ENCODE results near the gene BEX2. TPM values are rescaled to one million over a fixed set of nuclear protein-coding genes. Genes with fewer than 3 reads are reported as not detected.

BEX2 gene
- total and polyA plus RNA-seq, 10 donors = 10.1 to 39.9 (median 17.9) TPM

DNA sequence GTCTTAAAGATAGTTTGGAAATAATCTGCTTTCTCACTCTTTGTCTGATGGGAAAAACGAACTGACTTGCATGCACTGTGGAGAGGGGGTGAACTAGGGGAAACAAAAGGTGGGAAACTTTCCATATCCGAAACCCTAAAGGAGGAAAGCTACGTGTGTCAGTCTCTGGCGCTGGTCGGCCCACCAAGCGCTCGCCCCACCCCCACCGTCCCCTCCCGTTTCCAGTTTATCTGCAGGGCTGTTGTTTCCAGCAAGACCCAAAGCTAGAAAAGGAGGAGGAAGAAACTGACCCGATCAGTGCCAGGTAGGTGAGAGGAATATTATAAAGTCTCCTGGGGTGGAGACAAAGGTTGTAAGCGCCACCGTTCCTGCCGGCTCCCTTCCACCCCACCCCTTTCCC, 46.1 kb upstream of the BEX2 start:
- H3K36me3 ChIP-seq = no peaks in the 10 kb centered on the region
- intact Hi-C loops (cut with DNase I; ENCODE audit: low total_unique reads) = no loop called here
- H3K9me3 ChIP-seq = no peaks in the 10 kb centered on the region
- peak overlapping the region; percentile 49 to 89 (median 84) for H3K27ac ChIP-seq
- no peak for DNase-seq
- TF ChIP-seq POLR2AphosphoS5 (IDR thresholded peaks at IDR 0.05) (no peak), POLR2A (IDR thresholded peaks at IDR 0.05) (no peak)
- TF ChIP-seq, protein P1, sequence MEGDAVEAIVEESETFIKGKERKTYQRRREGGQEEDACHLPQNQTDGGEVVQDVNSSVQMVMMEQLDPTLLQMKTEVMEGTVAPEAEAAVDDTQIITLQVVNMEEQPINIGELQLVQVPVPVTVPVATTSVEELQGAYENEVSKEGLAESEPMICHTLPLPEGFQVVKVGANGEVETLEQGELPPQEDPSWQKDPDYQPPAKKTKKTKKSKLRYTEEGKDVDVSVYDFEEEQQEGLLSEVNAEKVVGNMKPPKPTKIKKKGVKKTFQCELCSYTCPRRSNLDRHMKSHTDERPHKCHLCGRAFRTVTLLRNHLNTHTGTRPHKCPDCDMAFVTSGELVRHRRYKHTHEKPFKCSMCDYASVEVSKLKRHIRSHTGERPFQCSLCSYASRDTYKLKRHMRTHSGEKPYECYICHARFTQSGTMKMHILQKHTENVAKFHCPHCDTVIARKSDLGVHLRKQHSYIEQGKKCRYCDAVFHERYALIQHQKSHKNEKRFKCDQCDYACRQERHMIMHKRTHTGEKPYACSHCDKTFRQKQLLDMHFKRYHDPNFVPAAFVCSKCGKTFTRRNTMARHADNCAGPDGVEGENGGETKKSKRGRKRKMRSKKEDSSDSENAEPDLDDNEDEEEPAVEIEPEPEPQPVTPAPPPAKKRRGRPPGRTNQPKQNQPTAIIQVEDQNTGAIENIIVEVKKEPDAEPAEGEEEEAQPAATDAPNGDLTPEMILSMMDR (IDR thresholded peaks at IDR 0.05 in 8 of 11, conservative IDR thresholded peaks at IDR 0.05 in 3 of 11) = no peak
- 1 to 25% (median 5%) methylated on average over 5 to 13 of the region's 13 CpGs for WGBS, 5 donors
- H3K4me3 ChIP-seq = peak overlapping the region; percentile 23 to 72 (median 40)
- H3K27me3 ChIP-seq (replicated peaks in 1 of 7) = peaks cover 0 to 18% (median 0%) of the 10 kb centered on the region in 7 donors
- no peaks in the 10 kb centered on the region for H3K4me1 ChIP-seq

DNA sequence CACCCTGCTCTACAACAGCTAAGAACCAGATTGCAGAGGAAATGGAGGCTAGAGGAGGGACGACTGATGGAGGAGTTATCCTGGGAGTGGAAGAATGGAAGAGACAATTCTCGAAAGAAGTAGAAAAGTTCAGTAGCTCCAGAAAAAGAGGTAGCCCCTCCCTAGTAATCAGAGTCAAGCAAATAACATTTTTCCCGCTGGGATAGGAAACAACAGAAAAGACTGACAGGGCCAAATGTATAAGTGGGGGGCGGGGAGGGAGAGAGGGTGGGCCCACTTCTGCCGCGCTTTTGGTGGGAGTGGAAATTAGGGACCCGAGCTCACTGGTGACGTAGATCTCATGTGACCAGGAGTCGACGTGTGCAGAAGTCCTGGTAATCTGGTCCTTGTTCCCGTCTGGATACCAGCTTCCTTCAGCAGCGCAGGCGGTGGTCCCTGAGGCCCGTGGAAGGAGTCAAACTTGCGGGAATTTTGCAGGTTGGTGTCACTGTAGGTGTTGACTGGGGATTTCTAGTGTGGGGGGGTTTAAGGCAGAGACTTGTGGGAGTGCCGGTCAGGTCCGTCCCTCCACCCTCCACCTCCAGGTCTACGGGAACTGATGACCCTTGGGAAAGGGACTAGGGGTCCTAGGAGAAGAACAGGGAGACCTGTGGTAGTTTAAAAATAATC, 45.5 kb upstream of the BEX2 start, which contains the start of gene TCEAL9:
Gene TCEAL9 (plus strand): TSS at position 377 of the 669 bp plus-strand sequence. CDS start 1,179 bp downstream, outside the sequence.
- Histone ChIP-seq H3K9me3 (no peaks in the 10 kb centered on the region), H3K4me3 (peak within 1 kb of the TSS; percentile 23 to 72 (median 40)), H3K36me3 (no peaks in the 10 kb centered on the region), H3K27ac (peak within 1 kb of the TSS; percentile 49 to 89 (median 84)), H3K27me3 (replicated peaks in 1 of 7) (peaks cover 0 to 18% (median 0%) of the 10 kb centered on the region in 7 donors), H3K4me1 (no peaks in the 10 kb centered on the region)
- intact Hi-C loops (cut with DNase I; ENCODE audit: low total_unique reads) = no loop called here
- 0 to 29% (median 5%) methylated on average over 6 to 18 of the region's 18 CpGs for WGBS, 5 donors
- DNase-seq = no peak
- TF ChIP-seq POLR2A (IDR thresholded peaks at IDR 0.05) (peak in 1 of 3 donors; percentile 48), POLR2AphosphoS5 (IDR thresholded peaks at IDR 0.05) (peak in 2 of 3 donors; percentile 87 to 90)
- TF ChIP-seq, protein P1 (IDR thresholded peaks at IDR 0.05 in 8 of 11, conservative IDR thresholded peaks at IDR 0.05 in 3 of 11) = no peak

DNA sequence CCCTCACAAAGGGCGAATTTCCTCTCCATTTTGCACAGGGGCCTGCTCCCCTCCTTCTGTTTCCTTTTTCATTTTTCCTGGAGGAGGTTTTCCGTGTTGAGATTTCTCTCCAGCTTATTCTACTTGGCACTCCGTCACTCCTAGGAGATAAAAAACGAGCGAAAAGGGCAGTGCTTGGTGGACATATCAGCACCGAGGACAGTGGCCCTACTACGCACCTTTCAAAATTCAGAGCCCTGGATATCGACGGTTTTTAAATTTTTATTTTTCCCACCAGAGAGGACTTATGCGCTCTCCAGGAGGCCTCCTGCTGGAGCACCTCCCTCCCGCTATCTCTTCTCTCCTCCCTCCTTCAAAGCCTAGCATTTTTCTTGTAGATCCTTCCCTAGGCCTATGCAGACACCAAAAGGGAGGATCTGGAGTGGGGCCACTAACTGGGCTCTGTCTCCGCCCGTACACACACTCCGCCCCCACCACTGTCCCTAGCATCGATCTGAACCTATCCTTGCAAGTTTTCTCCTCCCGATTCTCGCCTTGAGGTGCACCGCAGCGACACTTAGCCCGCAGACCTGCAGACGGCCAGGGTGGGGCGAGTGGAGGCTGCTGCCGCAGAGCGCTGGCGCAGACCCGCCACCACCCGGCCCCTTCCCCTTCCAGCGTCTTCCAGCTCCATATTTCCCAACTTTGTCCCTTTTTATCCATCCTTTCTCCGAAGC, 37.0 kb upstream of the BEX2 start:
- no peak for DNase-seq
- intact Hi-C loops (cut with DNase I; ENCODE audit: low total_unique reads) = loop anchor here (10.0 kb wide), 1 partner anchor 117 kb away; no protein-coding TSS in a partner anchor
- no peaks in the 10 kb centered on the region for H3K9me3 ChIP-seq
- H3K36me3 ChIP-seq = no peaks in the 10 kb centered on the region
- TF ChIP-seq, protein P1 (IDR thresholded peaks at IDR 0.05 in 8 of 11, conservative IDR thresholded peaks at IDR 0.05 in 3 of 11) = no peak
- TF ChIP-seq POLR2A (IDR thresholded peaks at IDR 0.05) = no peak
- no peak for TF ChIP-seq POLR2AphosphoS5 (IDR thresholded peaks at IDR 0.05)
- H3K27me3 ChIP-seq (replicated peaks in 1 of 7) = peaks cover 0 to 21% (median 0%) of the 10 kb centered on the region in 7 donors
- 65 to 90% (median 75%) methylated on average over 28 to 29 of the region's 29 CpGs for WGBS, 5 donors
- no peak overlapping the region for H3K4me3 ChIP-seq
- H3K27ac ChIP-seq = no peak overlapping the region
- H3K4me1 ChIP-seq = no peaks in the 10 kb centered on the region

DNA sequence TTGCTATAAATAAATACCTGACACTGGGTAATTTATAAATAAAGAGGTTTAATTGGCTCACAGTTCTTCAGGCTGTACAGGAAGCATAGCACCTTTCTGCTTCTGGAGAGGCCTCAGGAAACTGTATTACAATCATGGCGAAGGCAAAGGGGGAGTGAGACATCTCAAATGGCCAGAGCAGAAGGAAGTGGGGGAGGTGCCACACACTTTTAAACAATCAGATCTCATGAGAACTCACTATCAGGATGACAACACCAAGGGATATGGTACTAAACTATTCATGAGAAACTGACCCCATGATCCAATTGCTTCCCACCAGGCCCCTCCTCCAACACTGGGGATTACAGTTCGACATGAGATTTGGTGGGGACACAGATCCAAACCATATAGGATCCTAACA, 33.8 kb upstream of the BEX2 start:
- Histone ChIP-seq H3K36me3 (no peaks in the 10 kb centered on the region), H3K4me3 (no peak overlapping the region), H3K27ac (no peak overlapping the region), H3K27me3 (replicated peaks in 1 of 7) (peaks cover 0 to 21% (median 0%) of the 10 kb centered on the region in 7 donors), H3K4me1 (no peaks in the 10 kb centered on the region), H3K9me3 (no peaks in the 10 kb centered on the region)
- DNase-seq = no peak
- intact Hi-C loops (cut with DNase I; ENCODE audit: low total_unique reads) = loop anchor here (10.0 kb wide), 1 partner anchor 120 kb away; no protein-coding TSS in a partner anchor
- TF ChIP-seq POLR2A (IDR thresholded peaks at IDR 0.05) (no peak), POLR2AphosphoS5 (IDR thresholded peaks at IDR 0.05) (no peak)
- TF ChIP-seq, protein P1 (IDR thresholded peaks at IDR 0.05 in 8 of 11, conservative IDR thresholded peaks at IDR 0.05 in 3 of 11) = no peak
- 45 to 60% (median 54%) methylated on average over 2 of the region's 2 CpGs for WGBS, 5 donors

Data from spleen (tissue), 11 donors.